NCI-H748 (cell line): Measurements from ENCODE around the gene GAA.
"Not testable (repeated sequence)": the region's sequence is repeated elsewhere in the genome, so short reads cannot be mapped to it uniquely, and the experiment has no call there.

ENCODE experiments used
- DNase-seq: peaks from one replicate; lab custom pipeline; 2025; ENCODE audit not compliant: unreplicated experiment; lab: John Stamatoyannopoulos, UW

GAA gene

DNA sequence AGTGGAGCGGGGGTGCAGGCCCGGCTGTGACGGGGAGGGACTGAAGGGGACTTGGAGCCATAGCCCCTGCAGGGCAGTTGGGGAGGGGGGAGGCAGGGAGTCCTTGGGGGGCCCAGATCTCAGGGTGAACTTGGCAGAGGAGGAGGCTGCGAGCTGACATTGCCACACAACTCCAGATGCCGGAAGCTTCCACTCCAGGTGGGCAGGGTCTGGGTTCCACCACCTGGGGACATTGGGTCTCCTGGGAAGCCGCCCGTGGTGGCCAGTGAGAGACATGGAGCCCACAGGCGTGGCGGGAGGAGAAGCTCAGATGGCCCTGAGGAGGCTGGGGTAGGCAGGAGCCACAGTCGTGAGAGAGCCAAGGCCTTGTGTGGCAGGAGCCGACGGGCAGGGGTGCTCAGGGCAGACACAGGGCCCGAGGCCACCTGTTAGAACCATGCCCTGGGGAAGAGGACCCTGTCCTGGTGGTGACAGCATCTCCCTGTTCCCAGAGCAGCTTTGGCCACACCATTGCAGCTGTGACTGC lies 18.2 kb upstream of the GAA start:
- DNase-seq, result no peak

GRCh38 chr17:80084773-80085172 lies 16.6 kb upstream of the GAA start:
- DNase-seq, result no peak

DNA sequence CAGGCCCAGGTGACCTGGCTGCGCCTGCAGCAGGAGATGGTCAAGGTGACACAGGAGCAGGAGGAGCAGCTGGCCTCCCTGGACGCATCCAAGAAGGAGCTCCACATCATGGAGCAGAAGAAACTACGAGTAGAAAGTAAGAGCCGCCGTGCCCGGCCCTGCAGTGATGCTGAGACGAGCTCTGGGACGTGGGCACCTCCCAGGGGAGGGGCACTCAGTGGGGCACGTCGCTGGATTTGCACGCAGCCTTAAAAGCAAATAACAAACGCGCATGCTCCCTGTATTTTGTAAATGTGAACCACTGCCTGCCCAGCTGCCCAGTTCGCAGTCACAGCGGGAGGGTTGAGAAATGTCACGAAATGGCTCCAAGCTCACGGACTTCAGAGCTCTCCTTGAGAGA lies 15.3 kb upstream of the GAA start:
- DNase-seq, result no peak

GRCh38 chr17:80086616-80087015 lies 14.8 kb upstream of the GAA start:
- no peak for DNase-seq

DNA sequence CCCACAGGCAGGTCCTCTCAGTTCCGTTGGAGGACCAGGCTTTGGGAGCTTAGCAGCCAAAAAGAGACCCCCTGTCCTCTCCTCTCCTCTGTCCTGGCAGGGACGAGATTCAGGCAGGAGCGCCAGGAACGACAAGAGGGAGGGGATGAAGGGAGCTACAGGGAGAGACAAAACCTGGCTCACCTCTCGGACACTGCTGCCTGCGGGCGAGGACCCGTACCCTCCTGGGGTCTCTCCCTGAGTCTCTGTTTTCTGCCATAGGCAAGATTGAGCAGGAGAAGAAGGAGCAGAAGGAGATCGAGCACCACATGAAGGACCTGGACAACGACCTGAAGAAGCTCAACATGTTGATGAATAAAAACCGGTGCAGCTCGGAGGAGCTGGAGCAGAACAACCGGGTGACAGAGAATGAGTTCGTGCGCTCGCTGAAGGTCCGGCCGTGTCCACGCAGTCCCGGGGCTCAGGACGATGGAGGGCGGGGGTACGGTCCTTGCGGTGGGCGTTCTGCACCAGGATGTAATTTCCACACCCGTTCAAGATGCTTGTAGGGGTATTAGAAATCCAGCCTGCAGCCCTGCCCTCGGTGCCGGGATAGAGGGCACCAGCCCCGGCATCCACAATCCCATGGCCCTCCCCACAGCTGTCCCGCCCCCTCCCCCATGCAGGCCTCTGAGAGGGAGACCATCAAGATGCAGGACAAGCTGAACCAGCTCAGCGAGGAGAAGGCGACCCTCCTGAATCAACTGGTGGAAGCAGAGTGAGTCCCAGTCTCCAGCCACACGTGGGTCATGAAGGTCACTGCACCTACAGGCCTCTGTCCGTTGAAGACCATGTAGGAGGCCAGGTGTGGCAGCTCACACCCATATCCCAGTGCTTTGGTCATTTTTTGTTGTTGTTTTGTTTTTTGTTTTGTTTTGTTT lies 13.8 kb upstream of the GAA start:
- no peak for DNase-seq

DNA sequence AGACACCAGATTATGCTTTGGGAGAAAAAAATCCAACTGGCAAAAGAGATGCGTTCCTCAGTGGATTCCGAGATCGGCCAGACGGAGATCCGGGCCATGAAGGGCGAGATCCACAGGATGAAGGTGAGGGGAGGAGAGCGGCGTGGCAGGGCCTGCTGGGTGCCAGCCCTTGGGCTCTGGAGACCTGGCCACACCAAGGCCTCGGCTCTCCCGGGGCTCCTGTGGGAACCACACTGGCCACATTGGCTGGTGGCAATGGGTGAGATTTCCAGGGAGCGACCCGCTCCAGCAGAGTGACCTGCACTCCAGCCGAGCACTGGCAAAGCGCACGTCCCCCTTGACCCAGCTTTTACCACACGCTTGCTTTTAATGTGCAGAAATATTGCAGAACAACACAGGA lies 11.6 kb upstream of the GAA start:
- DNase-seq, result no peak

DNA sequence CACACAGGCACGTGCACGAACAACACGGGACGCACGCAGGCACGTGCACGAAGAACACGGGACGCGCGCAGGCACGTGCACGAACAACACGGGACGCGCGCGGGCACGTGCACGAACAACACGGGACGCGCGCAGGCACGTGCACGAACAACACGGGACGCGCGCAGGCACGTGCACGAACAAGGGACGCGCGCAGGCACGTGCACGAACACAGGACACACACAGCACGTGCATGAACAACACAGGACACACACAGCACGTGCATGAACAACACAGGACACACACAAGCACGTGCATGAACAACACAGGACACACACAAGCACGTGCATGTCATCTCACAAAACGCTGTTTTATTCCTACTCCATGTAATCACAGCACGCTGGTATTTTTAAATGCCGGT lies 11.2 kb upstream of the GAA start:
- DNase-seq, result not testable (repeated sequence)

- no peak for DNase-seq
Observed at GRCh38 chr17:80091376-80091775, 10.0 kb upstream of the GAA start.

DNA sequence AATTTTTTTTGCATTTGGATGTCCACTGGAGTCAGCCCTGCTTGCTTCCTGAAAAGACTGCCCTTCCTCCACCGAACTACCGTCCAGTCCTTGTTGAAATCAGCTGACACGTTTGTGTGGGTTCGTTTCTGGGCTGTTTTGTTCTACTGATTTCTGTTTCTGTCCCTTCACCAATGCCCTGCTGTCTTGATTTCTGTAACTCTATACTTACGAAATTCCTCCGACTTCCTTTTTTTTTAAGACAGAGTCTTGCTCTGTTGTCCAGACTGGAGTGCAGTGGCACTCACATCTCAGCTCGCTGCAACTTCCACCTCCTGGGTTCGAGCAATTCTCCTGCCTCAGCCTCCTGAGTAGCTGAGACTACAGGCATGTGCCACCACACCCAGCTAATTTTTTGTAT lies 8.4 kb upstream of the GAA start:
- no peak for DNase-seq

DNA sequence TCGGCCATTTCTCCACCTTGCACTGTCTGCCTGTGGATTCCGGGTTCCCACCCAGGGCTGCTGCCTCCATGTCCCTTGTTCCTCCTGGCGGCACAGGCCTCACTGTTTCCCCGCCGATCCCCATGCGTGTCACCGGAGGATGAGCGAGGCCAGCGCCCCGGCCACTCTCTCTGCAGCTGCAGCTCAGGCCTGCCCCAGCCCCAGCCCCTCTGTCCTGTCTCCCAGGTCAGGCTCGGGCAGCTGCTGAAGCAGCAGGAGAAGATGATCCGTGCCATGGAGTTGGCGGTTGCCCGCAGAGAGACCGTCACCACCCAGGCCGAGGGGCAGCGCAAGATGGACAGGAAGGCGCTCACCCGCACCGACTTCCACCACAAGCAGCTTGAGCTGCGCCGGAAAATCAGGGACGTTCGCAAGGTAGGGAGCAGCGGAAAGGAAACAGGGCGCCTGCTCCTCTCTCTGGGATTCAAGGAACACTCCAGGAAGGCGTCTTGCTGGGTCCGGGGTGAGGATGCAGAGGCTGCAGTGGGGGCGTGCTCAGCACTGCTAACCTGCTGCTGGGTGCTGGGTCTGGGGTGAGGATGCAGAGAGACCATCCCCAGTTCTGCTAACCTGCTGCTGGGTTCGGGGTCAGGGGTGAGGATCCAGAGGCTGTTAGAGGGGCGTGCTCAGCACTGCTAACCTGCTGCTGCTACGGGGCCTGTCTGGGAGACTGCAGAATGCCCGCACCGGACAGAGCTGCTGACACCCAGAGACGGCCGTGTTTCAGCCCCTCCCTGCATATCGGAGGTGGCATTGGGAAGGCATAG lies 6.1 kb upstream of the GAA start:
- DNase-seq, result no peak

DNA sequence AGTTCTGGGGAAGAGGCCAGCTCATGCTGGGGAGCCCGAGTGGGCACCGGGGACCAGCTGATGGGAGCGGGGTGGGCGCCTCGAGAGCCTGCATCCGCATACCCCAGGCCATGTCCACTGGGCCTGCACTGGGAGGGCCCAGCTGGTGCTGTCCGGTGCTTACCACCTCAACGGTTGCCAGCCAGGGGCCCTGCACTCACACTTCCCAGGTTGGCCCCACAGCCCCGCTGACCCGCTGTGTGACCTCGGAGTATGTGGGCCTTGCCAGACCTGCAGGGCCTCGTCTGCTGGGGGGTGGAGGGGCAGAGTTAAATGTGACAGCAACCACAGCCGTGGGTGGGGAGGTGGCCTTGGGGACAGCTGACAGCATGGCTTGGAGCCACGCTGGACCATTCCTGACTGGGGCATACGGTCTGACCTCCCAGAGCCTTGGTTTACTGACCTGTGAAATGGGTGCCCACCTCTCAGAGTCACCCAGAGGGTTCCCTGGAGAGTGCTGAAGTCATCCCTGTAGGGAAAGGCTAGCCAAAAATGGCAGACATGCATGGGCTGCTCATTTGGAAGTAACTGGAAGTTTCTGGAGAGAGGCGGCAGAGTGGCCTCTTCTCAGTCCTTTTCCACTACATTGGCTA lies 5.4 kb upstream of the GAA start:
- DNase-seq, result no peak

GRCh38 chr17:80096561-80097021 lies 4.8 kb upstream of the GAA start:
- DNase-seq, result no peak

GRCh38 chr17:80097127-80097621 lies 4.2 kb upstream of the GAA start:
- no peak for DNase-seq

GRCh38 chr17:80097844-80098691 lies 3.3 kb upstream of the GAA start:
- no peak for DNase-seq

DNA sequence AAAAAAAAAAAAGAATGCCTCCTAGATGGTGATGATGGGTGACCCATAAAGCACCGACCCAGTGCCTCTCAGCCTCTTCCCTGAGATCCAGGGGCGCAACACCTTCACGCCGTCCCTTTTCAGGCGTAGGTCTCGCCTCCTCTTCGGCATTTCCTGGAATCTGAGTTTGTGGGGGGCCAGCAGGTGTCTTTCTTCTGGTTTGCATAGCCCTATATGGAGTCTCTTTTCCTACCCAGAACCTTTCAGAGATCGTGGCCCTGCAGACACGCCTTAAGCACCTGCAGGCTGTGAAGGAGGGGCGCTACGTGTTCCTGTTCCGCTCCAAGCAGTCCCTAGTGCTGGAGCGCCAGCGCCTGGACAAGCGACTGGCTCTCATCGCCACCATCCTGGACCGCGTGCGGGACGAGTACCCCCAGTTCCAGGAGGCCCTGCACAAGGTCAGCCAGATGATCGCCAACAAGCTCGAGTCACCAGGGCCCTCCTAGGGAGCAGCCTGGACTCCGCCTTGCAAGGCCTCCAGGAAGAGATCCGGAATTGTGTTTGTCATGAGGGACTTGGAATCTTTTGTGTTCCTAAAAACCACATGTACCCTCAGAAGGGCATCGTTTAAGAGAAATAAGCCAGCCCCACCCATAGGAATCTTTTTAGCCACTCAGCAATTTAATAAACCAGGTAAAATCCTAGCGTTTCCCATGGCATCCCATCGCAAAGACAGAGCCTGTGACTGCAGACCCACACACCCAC lies 1.9 kb upstream of the GAA start:
- DNase-seq, result no peak

DNA sequence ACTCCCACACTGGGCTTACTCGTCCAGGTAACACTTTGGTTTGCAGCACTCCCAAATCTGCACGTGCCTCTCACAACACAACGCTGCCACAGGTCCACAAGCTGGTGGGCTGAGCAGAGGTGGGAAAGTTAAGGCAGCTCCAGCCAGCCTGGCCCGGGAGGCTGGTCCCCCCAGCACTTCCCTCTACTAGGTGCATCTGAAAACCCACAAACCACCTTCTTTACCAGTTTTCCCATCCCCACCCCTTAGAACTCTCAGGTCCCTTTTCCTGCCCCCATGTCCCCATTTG lies 1.4 kb upstream of the GAA start:
- no peak for DNase-seq

- peak; percentile 30 for DNase-seq
Observed at GRCh38 chr17:80101946-80102663, 724 bp downstream of the GAA start.

DNA sequence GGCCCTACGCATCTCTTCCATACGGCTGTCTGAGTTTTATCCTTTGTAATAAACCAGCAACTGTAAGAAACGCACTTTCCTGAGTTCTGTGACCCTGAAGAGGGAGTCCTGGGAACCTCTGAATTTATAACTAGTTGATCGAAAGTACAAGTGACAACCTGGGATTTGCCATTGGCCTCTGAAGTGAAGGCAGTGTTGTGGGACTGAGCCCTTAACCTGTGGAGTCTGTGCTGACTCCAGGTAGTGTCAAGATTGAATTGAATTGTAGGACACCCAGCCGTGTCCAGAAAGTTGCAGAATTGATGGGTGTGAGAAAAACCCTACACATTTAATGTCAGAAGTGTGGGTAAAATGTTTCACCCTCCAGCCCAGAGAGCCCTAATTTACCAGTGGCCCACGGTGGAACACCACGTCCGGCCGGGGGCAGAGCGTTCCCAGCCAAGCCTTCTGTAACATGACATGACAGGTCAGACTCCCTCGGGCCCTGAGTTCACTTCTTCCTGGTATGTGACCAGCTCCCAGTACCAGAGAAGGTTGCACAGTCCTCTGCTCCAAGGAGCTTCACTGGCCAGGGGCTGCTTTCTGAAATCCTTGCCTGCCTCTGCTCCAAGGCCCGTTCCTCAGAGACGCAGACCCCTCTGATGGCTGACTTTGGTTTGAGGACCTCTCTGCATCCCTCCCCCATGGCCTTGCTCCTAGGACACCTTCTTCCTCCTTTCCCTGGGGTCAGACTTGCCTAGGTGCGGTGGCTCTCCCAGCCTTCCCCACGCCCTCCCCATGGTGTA lies 1.5 kb downstream of the GAA start:
- DNase-seq, result no peak
